GM18951 (cell line): ENCODE data around the gene TSEN34.
"Not testable (repeated sequence)": the region's sequence is repeated elsewhere in the genome, so short reads cannot be mapped to it uniquely, and the experiment has no call there.

Source experiments
- POLR2A ChIP-seq: IDR thresholded peaks from 4 replicates; pipeline ENCODE4 v1.6.1; 2011; ENCODE audit warnings: mild to moderate bottlenecking; ENCODE audit not compliant: insufficient read length, insufficient read depth; ENCODE audit errors: extremely low read depth
- in situ Hi-C: fragments of 300-500 bp; cut with MboI; formaldehyde crosslinking; loops from one replicate; pipeline ENCODE4 v1.12.0; 2022; ENCODE audit warnings: low sequenced_read_pairs, mixed read lengths, inconsistent platforms; ENCODE audit not compliant: unreplicated experiment

The TSEN34 gene

DNA sequence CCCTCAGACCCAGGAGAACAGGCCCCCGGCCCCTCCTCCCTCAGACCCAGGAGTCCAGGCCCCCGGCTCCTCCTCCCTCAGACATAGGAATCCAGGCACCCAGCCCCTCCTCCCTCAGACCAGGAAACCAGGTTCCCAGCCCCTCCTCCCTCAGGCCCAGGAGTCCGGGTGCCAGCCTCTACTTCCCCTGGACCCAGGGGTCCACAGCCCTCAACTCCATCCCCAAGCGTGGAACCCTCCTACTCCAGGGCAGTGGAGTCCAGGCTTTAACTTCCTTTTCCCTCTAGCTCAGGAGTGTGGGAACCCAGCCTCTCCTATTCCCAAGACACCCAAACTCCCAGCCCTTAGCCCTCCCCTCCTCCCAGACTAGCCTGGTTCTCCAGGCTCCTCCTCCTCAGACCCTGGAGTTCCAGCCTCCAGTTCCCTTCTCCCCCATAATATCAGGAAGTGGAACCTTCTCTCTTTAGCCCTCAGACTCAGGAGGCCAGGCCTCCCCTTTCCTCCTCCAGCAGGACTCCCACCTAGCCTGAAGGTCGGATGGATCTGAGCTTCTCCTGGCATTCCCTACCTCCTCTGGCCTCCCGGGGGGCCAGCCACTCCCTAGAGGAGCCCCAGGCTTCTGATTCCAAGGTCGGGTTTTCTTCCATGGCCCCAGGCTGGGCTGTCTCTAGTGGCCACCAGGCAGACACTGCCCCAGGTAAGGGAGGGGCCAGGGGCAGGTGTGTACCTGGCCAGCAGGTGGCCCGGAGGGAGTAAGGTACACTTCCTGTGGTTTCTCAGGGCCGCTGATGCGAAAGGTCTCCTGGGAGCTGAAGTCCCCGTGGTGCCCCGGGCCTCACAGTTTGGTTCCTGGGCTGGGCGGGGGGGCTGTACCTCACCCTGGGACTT lies 18.4 kb upstream of the TSEN34 start, which contains the start of gene TMC4:
Gene TMC4, minus strand, starts transcription at position 690 of the 888 bp plus-strand sequence. Its CDS starts 43 bp downstream, at position 647.
- TF ChIP-seq POLR2A: no peak
- in situ Hi-C loops: loop anchor here (10.0 kb wide), 1 partner anchor 62 kb away; no protein-coding TSS in a partner anchor

DNA sequence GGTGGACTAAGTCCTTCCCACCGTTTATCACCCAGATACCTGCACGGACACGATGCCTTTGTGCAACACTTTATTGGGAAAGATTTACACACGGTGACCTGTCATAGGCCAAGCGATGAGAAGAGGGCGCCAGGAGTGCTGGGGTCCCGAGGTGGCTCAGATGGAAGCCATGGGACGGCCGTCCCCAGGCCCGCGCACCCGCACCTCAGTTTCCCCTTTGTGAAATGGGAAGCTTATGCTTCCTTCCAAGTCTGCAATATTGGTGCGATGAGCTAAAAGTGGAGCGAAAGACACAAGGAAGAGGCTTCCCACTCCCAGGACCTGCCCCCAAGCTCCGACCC lies 17.8 kb upstream of the TSEN34 start:
- TF ChIP-seq POLR2A: no peak
- in situ Hi-C loops: loop anchor here (10.0 kb wide), 1 partner anchor 61 kb away; no protein-coding TSS in a partner anchor

GRCh38 chr19:54173951-54174834 lies 16.9 kb upstream of the TSEN34 start:
- TF ChIP-seq POLR2A: no peak
- in situ Hi-C loops: loop anchor here (10.0 kb wide), 1 partner anchor 61 kb away; no protein-coding TSS in a partner anchor

GRCh38 chr19:54178581-54179261 lies 12.4 kb upstream of the TSEN34 start:
- in situ Hi-C loops: loop anchor here (10.0 kb wide), 1 partner anchor 56 kb away; no protein-coding TSS in a partner anchor
- TF ChIP-seq POLR2A: no peak

- in situ Hi-C loops: loop anchor here (10.0 kb wide), 1 partner anchor 55 kb away; no protein-coding TSS in a partner anchor
- no peak for TF ChIP-seq POLR2A
Observed at GRCh38 chr19:54179262-54179852, 11.8 kb upstream of the TSEN34 start.

GRCh38 chr19:54179921-54180461 lies 11.1 kb upstream of the TSEN34 start:
- in situ Hi-C loops: loop anchor here (10.0 kb wide), 1 partner anchor 55 kb away; no protein-coding TSS in a partner anchor
- no peak for TF ChIP-seq POLR2A

DNA sequence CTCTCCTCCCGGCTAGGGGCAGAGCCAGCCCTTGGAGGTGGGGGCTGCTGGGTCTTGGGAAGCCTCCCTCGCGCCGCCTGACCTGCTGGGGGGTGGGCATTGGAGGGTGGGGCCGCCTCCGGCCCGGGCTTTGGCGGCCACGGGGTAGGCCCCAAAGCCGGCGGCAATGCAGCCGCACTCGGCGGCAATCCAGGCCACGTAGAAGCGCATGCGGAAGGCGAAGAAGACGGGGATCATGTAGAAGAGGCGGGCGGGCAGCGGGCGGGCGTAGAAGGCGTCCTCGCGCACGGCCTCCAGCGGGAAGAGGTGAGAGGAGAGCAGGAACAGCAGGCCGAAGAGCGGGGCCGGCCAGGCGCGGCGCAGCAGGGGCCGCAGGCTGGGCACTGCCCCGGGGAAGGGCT lies 10.4 kb upstream of the TSEN34 start:
- in situ Hi-C loops: no loop called here

GRCh38 chr19:54181894-54182293 lies 9.2 kb upstream of the TSEN34 start:
- in situ Hi-C loops: not testable (repeated sequence)

More for the DNA sequence above, 10.4 kb upstream of the TSEN34 start:
- TF ChIP-seq POLR2A: no peak

DNA sequence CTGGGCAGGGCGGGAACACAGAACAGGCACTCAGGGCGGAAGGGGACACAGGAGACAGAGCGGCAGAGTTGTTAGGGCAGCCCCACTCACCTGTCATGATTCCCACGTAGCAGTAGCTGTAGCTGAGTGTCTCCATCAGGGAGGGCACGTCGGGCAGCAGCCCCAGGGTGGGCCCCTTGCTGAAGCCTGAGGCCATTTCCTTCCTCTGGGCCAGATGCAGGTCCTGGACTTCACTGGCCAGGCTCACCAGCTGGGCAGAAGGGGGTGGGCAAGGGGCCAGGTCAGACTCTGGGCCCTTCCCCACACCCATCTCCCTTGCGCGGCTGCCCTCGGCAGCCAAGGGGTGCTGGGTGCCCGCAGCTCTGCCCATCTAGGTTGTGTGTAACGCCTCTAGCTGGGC lies 7.7 kb upstream of the TSEN34 start:
- no peak for TF ChIP-seq POLR2A
- in situ Hi-C loops: no loop called here

GRCh38 chr19:54186351-54186750 lies 4.8 kb upstream of the TSEN34 start:
- in situ Hi-C loops: no loop called here
- TF ChIP-seq POLR2A: no peak

GRCh38 chr19:54186934-54187381 lies 4.2 kb upstream of the TSEN34 start:
- in situ Hi-C loops: no loop called here
- no peak for TF ChIP-seq POLR2A
